HEK293 (cell line): ENCODE measurements around the gene PDZD4.

ENCODE experiments used
- CTCF ChIA-PET: fragments of 350-600 bp; formaldehyde crosslinking; extraction: SDS; loops from one replicate; lab custom pipeline; 2021; ENCODE audit warnings: antibody characterized with exemption; lab: Yijun Ruan, JAX
- POLR2A ChIA-PET: fragments of 300-600 bp; formaldehyde crosslinking; extraction: SDS; loops from one replicate; lab custom pipeline; 2020; ENCODE audit warnings: antibody characterized with exemption, inconsistent platforms; lab: Yijun Ruan, JAX
- H3K27ac ChIP-seq: fragments of 200-500 bp; sonication (Bioruptor generic); 2 replicates; pipeline ENCODE4 v1.5.1; 2014; ENCODE audit warnings: low read depth, low read length, control low read depth, inconsistent platforms; ENCODE audit errors: extremely low read depth
- H3K36me3 ChIP-seq, 2 experiments: fragments of 200-500 bp in 1 of 2; sonication (Bioruptor generic) in 1 of 2; 1 replicate in 1 of 2; 2 replicates in 1 of 2; pipeline ENCODE4 v1.5.1; 2014 to 2017; ENCODE audit warnings: inconsistent platforms in 2 of 2, low read length in 2 of 2; ENCODE audit not compliant: control insufficient read depth in 2 of 2, insufficient read depth in 1 of 2
- H3K4me1 ChIP-seq: fragments of 200-500 bp; sonication (Bioruptor generic); 2 replicates; pipeline ENCODE4 v1.5.1; 2014; ENCODE audit warnings: mild to moderate bottlenecking, low read length, inconsistent platforms; ENCODE audit not compliant: control insufficient read depth, insufficient read depth
- H3K4me3 ChIP-seq: 2 replicates; pipeline ENCODE4 v1.5.1; 2011; ENCODE audit warnings: low read depth, mild to moderate bottlenecking, control low read depth, low read length, moderate library complexity
- H3K9me3 ChIP-seq: fragments of 200-500 bp; sonication (Bioruptor generic); 2 replicates; pipeline ENCODE4 v1.5.1; 2014; ENCODE audit warnings: low read depth, low read length, inconsistent platforms; ENCODE audit not compliant: control insufficient read depth, insufficient read depth
- FEZF1 ChIP-seq: fragments of 450-650 bp; formaldehyde crosslinking; IDR thresholded peaks from 2 replicates; pipeline ENCODE4 v1.5.1; 2016; ENCODE audit warnings: missing biosample characterization, missing genetic modification characterization
- HOXD13 ChIP-seq: sonication (generic); formaldehyde crosslinking; IDR thresholded peaks from 2 replicates; pipeline ENCODE4 v1.8.0; 2022; ENCODE audit warnings: missing genetic modification reagents, borderline replicate concordance
- REST ChIP-seq: fragments of 450-650 bp; formaldehyde crosslinking; IDR thresholded peaks from 2 replicates; pipeline ENCODE4 v1.5.1; 2016; ENCODE audit warnings: missing biosample characterization, missing genetic modification characterization
- SETDB1 ChIP-seq: IDR thresholded peaks from one replicate; pipeline ENCODE4 v1.6.1; 2017; ENCODE audit warnings: mild to moderate bottlenecking, low read length, moderate library complexity, mixed read lengths; ENCODE audit not compliant: insufficient read length
- ZFP3 ChIP-seq: fragments of 450-650 bp; formaldehyde crosslinking; IDR thresholded peaks from 2 replicates; pipeline ENCODE4 v1.5.1; 2016; ENCODE audit warnings: low read depth, missing biosample characterization, missing genetic modification characterization
- ZNF16 ChIP-seq: fragments of 450-650 bp; formaldehyde crosslinking; IDR thresholded peaks from 2 replicates; pipeline ENCODE4 v1.5.1; 2016; ENCODE audit warnings: low read depth, missing biosample characterization, missing genetic modification characterization
- ZNF2 ChIP-seq: fragments of 450-650 bp; formaldehyde crosslinking; IDR thresholded peaks from 2 replicates; pipeline ENCODE4 v1.5.1; 2016; ENCODE audit warnings: missing biosample characterization, missing genetic modification characterization
- ZNF221 ChIP-seq: fragments of 450-650 bp; formaldehyde crosslinking; IDR thresholded peaks from 2 replicates; pipeline ENCODE4 v1.5.1; 2017; ENCODE audit warnings: missing biosample characterization, missing genetic modification characterization, borderline replicate concordance
- ZNF248 ChIP-seq: fragments of 450-650 bp; formaldehyde crosslinking; IDR thresholded peaks from 2 replicates; pipeline ENCODE4 v1.5.1; 2017; ENCODE audit warnings: missing biosample characterization, missing genetic modification characterization
- ZNF292 ChIP-seq: fragments of 450-650 bp; formaldehyde crosslinking; IDR thresholded peaks from 2 replicates; pipeline ENCODE4 v1.5.1; 2016; ENCODE audit warnings: low read depth, missing biosample characterization, missing genetic modification characterization, borderline replicate concordance
- ZNF311 ChIP-seq: fragments of 450-650 bp; formaldehyde crosslinking; IDR thresholded peaks from 2 replicates; pipeline ENCODE4 v1.5.1; 2017; ENCODE audit warnings: missing biosample characterization, missing genetic modification characterization, borderline replicate concordance
- ZNF354C ChIP-seq: fragments of 450-650 bp; formaldehyde crosslinking; IDR thresholded peaks from 2 replicates; pipeline ENCODE4 v1.5.1; 2016; ENCODE audit warnings: missing biosample characterization, missing genetic modification characterization, low read depth, borderline replicate concordance
- ZNF510 ChIP-seq: fragments of 450-650 bp; formaldehyde crosslinking; IDR thresholded peaks from 2 replicates; pipeline ENCODE4 v1.5.1; 2018; ENCODE audit warnings: mild to moderate bottlenecking, missing genetic modification characterization, missing biosample characterization; ENCODE audit not compliant: insufficient replicate concordance
- ZNF514 ChIP-seq: fragments of 450-650 bp; formaldehyde crosslinking; IDR thresholded peaks from 2 replicates; pipeline ENCODE4 v1.5.1; 2016; ENCODE audit warnings: missing biosample characterization, missing genetic modification characterization
- ZNF600 ChIP-seq: fragments of 450-650 bp; formaldehyde crosslinking; IDR thresholded peaks from 2 replicates; pipeline ENCODE4 v1.5.1; 2016; ENCODE audit warnings: missing biosample characterization, missing genetic modification characterization
- ZNF624 ChIP-seq: fragments of 450-650 bp; formaldehyde crosslinking; IDR thresholded peaks from 2 replicates; pipeline ENCODE4 v1.5.1; 2017; ENCODE audit warnings: missing biosample characterization, missing genetic modification characterization
- ZNF658 ChIP-seq: fragments of 450-650 bp; formaldehyde crosslinking; IDR thresholded peaks from 2 replicates; pipeline ENCODE4; 2016; ENCODE audit warnings: missing biosample characterization, missing genetic modification characterization
- ZNF660 ChIP-seq: fragments of 450-650 bp; IDR thresholded peaks from 2 replicates; pipeline ENCODE4 v1.5.1; 2018; ENCODE audit warnings: missing biosample characterization, mild to moderate bottlenecking, missing genetic modification characterization
- ZNF707 ChIP-seq: fragments of 450-650 bp; formaldehyde crosslinking; IDR thresholded peaks from 2 replicates; pipeline ENCODE4 v1.5.1; 2016; ENCODE audit warnings: missing biosample characterization, missing genetic modification characterization
- TF ChIP-seq, protein P1 (sequence below): fragments of 450-650 bp; formaldehyde crosslinking; IDR thresholded peaks from 2 replicates; pipeline ENCODE4 v1.5.1; 2016; ENCODE audit warnings: missing biosample characterization, missing genetic modification characterization
- TF ChIP-seq, protein P2 (sequence below): sonication (generic); formaldehyde crosslinking; IDR thresholded peaks from 2 replicates; pipeline ENCODE4 v1.8.1; 2022; ENCODE audit warnings: mild to moderate bottlenecking, moderate library complexity, missing genetic modification reagents
- TF ChIP-seq, protein P3 (sequence below): fragments of 450-650 bp; formaldehyde crosslinking; IDR thresholded peaks from 2 replicates; pipeline ENCODE4 v1.5.1; 2017; ENCODE audit warnings: missing biosample characterization, missing genetic modification characterization

The PDZD4 gene

DNA sequence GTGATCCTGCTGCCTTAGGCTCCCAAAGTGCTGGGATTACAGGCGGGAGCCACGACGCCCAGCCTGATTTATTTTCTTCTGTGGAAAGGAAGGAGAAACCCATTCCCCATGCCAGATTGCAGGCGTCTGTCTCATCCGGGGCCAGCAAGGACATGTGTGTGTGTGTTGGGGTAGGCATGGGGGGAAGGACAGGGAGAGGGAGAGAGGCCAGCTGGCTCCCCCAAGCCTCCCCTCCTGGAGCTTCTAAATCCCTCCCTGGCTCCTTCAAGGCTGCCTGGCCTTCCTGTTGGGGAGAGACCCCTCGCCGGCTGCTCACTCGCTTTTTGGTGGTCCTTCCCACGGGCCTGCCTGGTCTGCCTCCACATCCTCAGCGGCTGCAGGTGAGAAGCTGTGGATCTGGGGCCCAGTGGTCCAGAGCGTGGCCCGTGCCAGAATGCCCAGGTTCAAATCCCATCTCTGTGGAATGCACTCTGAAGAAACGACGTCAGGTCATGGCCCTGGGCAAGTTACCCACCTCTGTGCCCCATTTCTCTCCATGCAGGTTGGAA lies 67.6 kb downstream of the PDZD4 start:
- Histone ChIP-seq H3K27ac (no peak overlapping the region), H3K4me1 (0 out of 2 replicates have a peak, but pooled peaks cover 3% of the 10 kb centered on the region), H3K4me3 (no peak overlapping the region), H3K36me3 (no peaks in the 10 kb centered on the region), H3K9me3 (peaks cover under 1% of the 10 kb centered on the region; the same call in 1 of the 2 replicates)
- ChIA-PET POLR2A (interaction anchor here (1.1 kb wide), 1 partner anchor 166 kb away, joined by 3 read pairs; no protein-coding TSS in a partner anchor), CTCF (interaction anchor here (0.5 to 6.5 kb wide), 12 partner anchors 9 to 1375 kb away, joined by 3 to 63 read pairs (median 4); no protein-coding TSS in a partner anchor)
- TF ChIP-seq ZNF292 (tag by site-specific recombination), result no peak
- TF ChIP-seq ZNF658 (tag by site-specific recombination), result no peak
- no peak for TF ChIP-seq ZFP3 (tag by site-specific recombination)
- TF ChIP-seq REST (tag by site-specific recombination), result no peak
- no peak for TF ChIP-seq ZNF2
- TF ChIP-seq ZNF624, result no peak
- TF ChIP-seq, protein P1, sequence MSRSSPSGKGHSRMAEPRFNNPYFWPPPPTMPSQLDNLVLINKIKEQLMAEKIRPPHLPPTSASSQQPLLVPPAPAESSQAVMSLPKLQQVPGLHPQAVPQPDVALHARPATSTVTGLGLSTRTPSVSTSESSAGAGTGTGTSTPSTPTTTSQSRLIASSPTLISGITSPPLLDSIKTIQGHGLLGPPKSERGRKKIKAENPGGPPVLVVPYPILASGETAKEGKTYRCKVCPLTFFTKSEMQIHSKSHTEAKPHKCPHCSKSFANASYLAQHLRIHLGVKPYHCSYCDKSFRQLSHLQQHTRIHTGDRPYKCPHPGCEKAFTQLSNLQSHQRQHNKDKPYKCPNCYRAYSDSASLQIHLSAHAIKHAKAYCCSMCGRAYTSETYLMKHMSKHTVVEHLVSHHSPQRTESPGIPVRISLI (tag by site-specific recombination), result no peak
- no peak for TF ChIP-seq ZNF707 (tag by site-specific recombination)
- TF ChIP-seq ZNF354C, result no peak
- no peak for TF ChIP-seq ZNF16 (tag by site-specific recombination)
- no peak for TF ChIP-seq ZNF510
- no peak for TF ChIP-seq ZNF311 (tag by site-specific recombination)

GRCh38 chrX:153761863-153762262 lies 68.5 kb downstream of the PDZD4 start:
- H3K36me3 ChIP-seq, result no peaks in the 10 kb centered on the region
- H3K4me1 ChIP-seq, result 0 out of 2 replicates have a peak, but pooled peaks cover 3% of the 10 kb centered on the region
- H3K4me3 ChIP-seq, result no peak overlapping the region
- TF ChIP-seq, protein P2, sequence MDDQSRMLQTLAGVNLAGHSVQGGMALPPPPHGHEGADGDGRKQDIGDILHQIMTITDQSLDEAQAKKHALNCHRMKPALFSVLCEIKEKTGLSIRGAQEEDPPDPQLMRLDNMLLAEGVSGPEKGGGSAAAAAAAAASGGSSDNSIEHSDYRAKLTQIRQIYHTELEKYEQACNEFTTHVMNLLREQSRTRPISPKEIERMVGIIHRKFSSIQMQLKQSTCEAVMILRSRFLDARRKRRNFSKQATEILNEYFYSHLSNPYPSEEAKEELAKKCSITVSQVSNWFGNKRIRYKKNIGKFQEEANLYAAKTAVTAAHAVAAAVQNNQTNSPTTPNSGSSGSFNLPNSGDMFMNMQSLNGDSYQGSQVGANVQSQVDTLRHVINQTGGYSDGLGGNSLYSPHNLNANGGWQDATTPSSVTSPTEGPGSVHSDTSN (CRISPR knock-in tag), result no peak
- no peak for TF ChIP-seq ZNF514 (tag by site-specific recombination)
- TF ChIP-seq ZNF510, result no peak
- TF ChIP-seq ZNF354C, result no peak
- TF ChIP-seq HOXD13 (CRISPR knock-in tag), result no peak
- TF ChIP-seq, protein P3, sequence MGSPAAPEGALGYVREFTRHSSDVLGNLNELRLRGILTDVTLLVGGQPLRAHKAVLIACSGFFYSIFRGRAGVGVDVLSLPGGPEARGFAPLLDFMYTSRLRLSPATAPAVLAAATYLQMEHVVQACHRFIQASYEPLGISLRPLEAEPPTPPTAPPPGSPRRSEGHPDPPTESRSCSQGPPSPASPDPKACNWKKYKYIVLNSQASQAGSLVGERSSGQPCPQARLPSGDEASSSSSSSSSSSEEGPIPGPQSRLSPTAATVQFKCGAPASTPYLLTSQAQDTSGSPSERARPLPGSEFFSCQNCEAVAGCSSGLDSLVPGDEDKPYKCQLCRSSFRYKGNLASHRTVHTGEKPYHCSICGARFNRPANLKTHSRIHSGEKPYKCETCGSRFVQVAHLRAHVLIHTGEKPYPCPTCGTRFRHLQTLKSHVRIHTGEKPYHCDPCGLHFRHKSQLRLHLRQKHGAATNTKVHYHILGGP (tag by site-specific recombination), result no peak
- no peak for TF ChIP-seq FEZF1 (tag by site-specific recombination)
- no peak for TF ChIP-seq ZNF660 (tag by site-specific recombination)
- no peak for TF ChIP-seq ZNF248 (tag by site-specific recombination)
- TF ChIP-seq SETDB1, result no peak
- TF ChIP-seq ZNF600 (tag by site-specific recombination), result no peak
- no peak for TF ChIP-seq ZNF221 (tag by site-specific recombination)
- no peak for TF ChIP-seq ZNF292 (tag by site-specific recombination)
- POLR2A ChIA-PET, result no interaction called here
- peaks cover 2% of the 10 kb centered on the region; the same call in 1 of the 2 replicates for H3K9me3 ChIP-seq
- no peak overlapping the region for H3K27ac ChIP-seq
- CTCF ChIA-PET, result interaction anchor here (0.6 kb wide), 2 partner anchors 13 to 18 kb away, joined by 3 read pairs; no protein-coding TSS in a partner anchor
